ENCODE measurements around the gene MFSD12.

DNA sequence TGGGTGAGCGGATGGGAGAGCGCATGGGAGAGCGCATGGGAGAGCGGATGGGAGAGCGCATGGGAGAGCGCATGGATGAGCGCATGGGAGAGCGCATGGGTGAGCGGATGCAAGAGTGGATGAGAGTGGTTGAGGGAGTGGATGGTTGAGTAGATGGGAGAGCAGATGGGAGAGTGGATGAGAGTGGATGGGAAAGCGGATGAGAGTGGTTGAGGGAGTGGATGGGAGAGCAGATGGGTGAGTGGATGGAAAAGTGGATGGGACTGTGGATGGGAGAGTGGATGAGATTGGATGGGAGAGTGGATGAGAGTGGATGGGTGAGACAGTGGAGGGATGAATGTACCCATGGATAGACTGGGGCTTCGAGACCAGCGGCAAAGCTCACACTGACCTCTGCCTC is 27.0 kb downstream of the MFSD12 start:
- TF ChIP-seq, protein P1, sequence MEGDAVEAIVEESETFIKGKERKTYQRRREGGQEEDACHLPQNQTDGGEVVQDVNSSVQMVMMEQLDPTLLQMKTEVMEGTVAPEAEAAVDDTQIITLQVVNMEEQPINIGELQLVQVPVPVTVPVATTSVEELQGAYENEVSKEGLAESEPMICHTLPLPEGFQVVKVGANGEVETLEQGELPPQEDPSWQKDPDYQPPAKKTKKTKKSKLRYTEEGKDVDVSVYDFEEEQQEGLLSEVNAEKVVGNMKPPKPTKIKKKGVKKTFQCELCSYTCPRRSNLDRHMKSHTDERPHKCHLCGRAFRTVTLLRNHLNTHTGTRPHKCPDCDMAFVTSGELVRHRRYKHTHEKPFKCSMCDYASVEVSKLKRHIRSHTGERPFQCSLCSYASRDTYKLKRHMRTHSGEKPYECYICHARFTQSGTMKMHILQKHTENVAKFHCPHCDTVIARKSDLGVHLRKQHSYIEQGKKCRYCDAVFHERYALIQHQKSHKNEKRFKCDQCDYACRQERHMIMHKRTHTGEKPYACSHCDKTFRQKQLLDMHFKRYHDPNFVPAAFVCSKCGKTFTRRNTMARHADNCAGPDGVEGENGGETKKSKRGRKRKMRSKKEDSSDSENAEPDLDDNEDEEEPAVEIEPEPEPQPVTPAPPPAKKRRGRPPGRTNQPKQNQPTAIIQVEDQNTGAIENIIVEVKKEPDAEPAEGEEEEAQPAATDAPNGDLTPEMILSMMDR (IDR thresholded peaks at IDR 0.05; ENCODE audit: insufficient read depth, low read length, poor library complexity, severe bottlenecking): no peak
- no peak for TF ChIP-seq EZH2phosphoT487 (conservative IDR thresholded peaks at IDR 0.05; ENCODE audit: low read length)
